Smooth muscle cell (in vitro differentiated cells): ENCODE measurements around the gene DZIP3. TPM values are rescaled to one million over a fixed set of nuclear protein-coding genes. Genes with fewer than 3 reads are reported as not detected.

Experiments used
- DNase-seq: peaks from one replicate; lab custom pipeline; 2025; ENCODE audit not compliant: unreplicated experiment; lab: John Stamatoyannopoulos, UW
- H2AFZ ChIP-seq: fragments of 200-600 bp; sonication (generic); 2 replicates; pipeline ENCODE4 v1.6.0; 2016; ENCODE audit warnings: antibody characterized with exemption, low read depth, mild to moderate bottlenecking
- H3F3A ChIP-seq: fragments of 200-600 bp; sonication (generic); 2 replicates; pipeline ENCODE4 v1.6.0; 2017; ENCODE audit warnings: antibody characterized with exemption, low read depth
- H3K27ac ChIP-seq: fragments of 200-600 bp; sonication (generic); 2 replicates; pipeline ENCODE4 v1.5.1; 2016; ENCODE audit warnings: low read depth, mild to moderate bottlenecking
- H3K27me3 ChIP-seq: fragments of 200-600 bp; sonication (generic); 2 replicates; pipeline ENCODE4 v1.6.1; 2016; ENCODE audit warnings: low read depth, mild to moderate bottlenecking
- H3K36me3 ChIP-seq: fragments of 200-600 bp; sonication (generic); 2 replicates; pipeline ENCODE4 v1.5.1; 2016; ENCODE audit warnings: low read depth
- H3K4me1 ChIP-seq: fragments of 200-600 bp; sonication (generic); 2 replicates; pipeline ENCODE4 v1.5.1; 2016; ENCODE audit warnings: low read depth
- H3K4me2 ChIP-seq: fragments of 200-600 bp; sonication (generic); 2 replicates; pipeline ENCODE4 v1.6.0; 2016; ENCODE audit warnings: mild to moderate bottlenecking
- H3K4me3 ChIP-seq: fragments of 200-600 bp; sonication (generic); 2 replicates; pipeline ENCODE4 v1.5.1; 2016; ENCODE audit warnings: mild to moderate bottlenecking
- H3K79me2 ChIP-seq: fragments of 200-600 bp; sonication (generic); 2 replicates; pipeline ENCODE4 v1.6.0; 2016; ENCODE audit warnings: low read depth, mild to moderate bottlenecking
- H3K9ac ChIP-seq: fragments of 200-600 bp; sonication (generic); 2 replicates; pipeline ENCODE4 v1.6.0; 2016; ENCODE audit warnings: low read depth
- H3K9me3 ChIP-seq: fragments of 200-600 bp; sonication (generic); replicated peaks from 2 replicates; pipeline ENCODE4 v1.5.1; 2016; ENCODE audit warnings: low read depth
- H4K20me1 ChIP-seq: fragments of 200-600 bp; sonication (generic); 2 replicates; pipeline ENCODE4 v1.6.0; 2016; ENCODE audit warnings: low read depth
- WGBS: methylation state at CpG from one replicate; pipeline ENCODE4 v1.1.7; 2016; ENCODE audit warnings: low lambda C conversion rate; 5-methylcytosine and 5-hydroxymethylcytosine counted together
- polyA plus RNA-seq: library from polyadenylated mRNA; unstranded; fragments of >200 nt; fragmentation: Nextera tagmentation; extraction: Ambion mirVana; gene quantifications from 2 replicates; pipeline ENCODE4 v1.2.1, GENCODE V29; 2016
- total RNA-seq: library from RNA; depleted of rRNA; stranded (reverse); fragments of >200 nt; gene quantifications from 2 replicates; pipeline ENCODE4 v1.2.3, GENCODE V29; 2014
- TF ChIP-seq, protein P1 (sequence below): fragments of 200-600 bp; sonication (generic); IDR thresholded peaks from 2 replicates; pipeline ENCODE4 v1.5.1; 2017; ENCODE audit warnings: borderline replicate concordance, mild to moderate bottlenecking, antibody characterized with exemption; ENCODE audit not compliant: insufficient read depth, poor library complexity, severe bottlenecking

Gene DZIP3
- total and polyA plus RNA-seq, 2 experiments from 2014 or later = 6.2 to 13.8 TPM

DNA sequence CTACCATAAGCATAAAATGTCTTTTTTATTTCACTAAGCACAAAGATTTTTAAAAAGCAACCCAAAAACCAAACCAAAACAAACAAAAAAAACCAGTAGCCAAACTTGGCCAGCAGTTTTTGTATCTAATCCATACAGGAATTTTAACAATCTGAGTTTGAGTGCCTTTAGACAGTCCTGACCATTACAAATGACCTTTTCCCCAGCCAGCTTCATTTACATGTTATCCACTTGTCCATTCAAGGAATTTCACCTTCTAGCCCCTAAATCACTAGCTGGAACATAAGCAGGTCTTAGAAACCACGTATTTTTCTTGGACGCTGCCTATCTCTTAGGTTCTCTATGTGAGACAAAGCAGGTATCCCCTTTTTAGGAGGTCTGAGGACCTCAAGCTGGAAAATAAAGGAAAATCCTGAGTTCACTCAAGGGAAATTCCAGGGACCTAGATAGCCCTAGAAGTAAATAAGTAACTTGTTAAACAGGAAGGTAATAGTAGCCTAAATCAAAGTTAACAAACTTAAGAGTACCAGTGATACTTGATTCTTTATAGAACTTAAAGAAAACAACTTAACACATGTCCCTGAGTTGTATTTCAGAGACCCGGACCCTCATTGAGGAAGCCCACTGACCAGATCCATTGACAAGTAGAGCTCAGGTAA lies 34.5 kb upstream of the DZIP3 start:
- no peak overlapping the region for H3K4me2 ChIP-seq
- no peak for DNase-seq
- H3K4me1 ChIP-seq = no peaks in the 10 kb centered on the region
- no peaks in the 10 kb centered on the region for H3K27me3 ChIP-seq
- 84% methylated on average over 3 of the region's 3 CpGs for WGBS
- no peak overlapping the region for H2AFZ ChIP-seq
- H3K36me3 ChIP-seq = no peaks in the 10 kb centered on the region
- H3K79me2 ChIP-seq = no peaks in the 10 kb centered on the region
- no peaks in the 10 kb centered on the region for H3K9me3 ChIP-seq
- no peaks in the 10 kb centered on the region for H4K20me1 ChIP-seq
- H3F3A ChIP-seq = no peaks in the 10 kb centered on the region
- no peak overlapping the region for H3K27ac ChIP-seq
- TF ChIP-seq, protein P1, sequence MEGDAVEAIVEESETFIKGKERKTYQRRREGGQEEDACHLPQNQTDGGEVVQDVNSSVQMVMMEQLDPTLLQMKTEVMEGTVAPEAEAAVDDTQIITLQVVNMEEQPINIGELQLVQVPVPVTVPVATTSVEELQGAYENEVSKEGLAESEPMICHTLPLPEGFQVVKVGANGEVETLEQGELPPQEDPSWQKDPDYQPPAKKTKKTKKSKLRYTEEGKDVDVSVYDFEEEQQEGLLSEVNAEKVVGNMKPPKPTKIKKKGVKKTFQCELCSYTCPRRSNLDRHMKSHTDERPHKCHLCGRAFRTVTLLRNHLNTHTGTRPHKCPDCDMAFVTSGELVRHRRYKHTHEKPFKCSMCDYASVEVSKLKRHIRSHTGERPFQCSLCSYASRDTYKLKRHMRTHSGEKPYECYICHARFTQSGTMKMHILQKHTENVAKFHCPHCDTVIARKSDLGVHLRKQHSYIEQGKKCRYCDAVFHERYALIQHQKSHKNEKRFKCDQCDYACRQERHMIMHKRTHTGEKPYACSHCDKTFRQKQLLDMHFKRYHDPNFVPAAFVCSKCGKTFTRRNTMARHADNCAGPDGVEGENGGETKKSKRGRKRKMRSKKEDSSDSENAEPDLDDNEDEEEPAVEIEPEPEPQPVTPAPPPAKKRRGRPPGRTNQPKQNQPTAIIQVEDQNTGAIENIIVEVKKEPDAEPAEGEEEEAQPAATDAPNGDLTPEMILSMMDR = no peak
- H3K9ac ChIP-seq = no peak overlapping the region
- no peak overlapping the region for H3K4me3 ChIP-seq

DNA sequence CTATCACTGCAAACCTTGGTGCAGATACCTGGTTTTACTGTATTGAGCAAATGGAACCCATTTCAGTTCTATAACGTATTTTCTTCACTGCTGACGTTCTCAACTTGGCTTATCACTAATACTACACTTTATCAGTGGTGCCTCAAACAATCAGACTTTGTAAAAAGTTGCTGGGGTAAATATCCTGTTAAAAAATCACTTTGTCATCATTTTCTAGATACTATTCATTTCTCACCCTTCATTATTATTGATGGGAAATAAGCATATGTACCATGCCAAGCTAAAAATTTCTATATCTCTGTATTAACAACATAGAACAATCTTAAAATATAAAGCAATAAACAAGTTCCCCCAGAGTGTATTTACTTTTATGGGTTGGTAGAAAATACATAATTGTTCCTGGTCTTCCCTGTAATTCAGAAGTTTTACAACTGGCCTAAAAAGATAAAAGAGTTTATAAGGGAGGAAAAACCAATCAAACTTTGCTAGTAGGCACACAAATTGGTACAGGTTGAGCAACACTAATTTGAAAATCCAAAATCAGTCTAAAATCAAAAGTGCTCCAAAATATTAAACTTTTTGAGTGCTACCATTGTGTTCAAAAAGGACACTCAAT lies 33.4 kb upstream of the DZIP3 start:
- no peak overlapping the region for H3K4me2 ChIP-seq
- H3F3A ChIP-seq = no peaks in the 10 kb centered on the region
- no peaks in the 10 kb centered on the region for H3K9me3 ChIP-seq
- no peaks in the 10 kb centered on the region for H4K20me1 ChIP-seq
- no peaks in the 10 kb centered on the region for H3K36me3 ChIP-seq
- TF ChIP-seq, protein P1 = no peak
- H3K4me1 ChIP-seq = no peaks in the 10 kb centered on the region
- no peaks in the 10 kb centered on the region for H3K79me2 ChIP-seq
- H3K4me3 ChIP-seq = no peak overlapping the region
- no peak for DNase-seq
- WGBS = 68% methylated on average over 2 of the region's 2 CpGs
- no peaks in the 10 kb centered on the region for H3K27me3 ChIP-seq
- H2AFZ ChIP-seq = no peak overlapping the region
- H3K27ac ChIP-seq = no peak overlapping the region
- H3K9ac ChIP-seq = no peak overlapping the region

DNA sequence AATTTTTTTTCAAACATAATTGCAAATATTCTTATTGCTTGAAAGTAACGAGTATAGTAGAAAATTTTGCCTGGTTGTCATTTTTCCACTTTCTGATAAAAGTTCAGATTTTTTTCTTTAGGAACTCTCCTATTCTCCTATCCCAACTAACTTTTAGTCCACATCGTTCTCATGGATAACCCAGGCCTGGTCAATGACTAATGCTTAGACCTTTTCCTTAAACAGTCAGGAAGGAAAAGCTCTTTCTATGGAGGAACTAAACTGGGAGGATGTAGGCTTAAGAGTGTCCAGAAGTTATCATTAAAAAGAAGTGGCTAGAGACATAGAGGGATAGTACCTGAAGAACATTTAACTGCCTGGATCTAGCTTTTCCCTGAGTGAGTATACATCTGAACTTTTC lies 27.0 kb upstream of the DZIP3 start:
- 88% methylated on average over 2 of the region's 2 CpGs for WGBS

More for the DNA sequence above, 27.0 kb upstream of the DZIP3 start:
- Histone ChIP-seq H3K79me2 (no peaks in the 10 kb centered on the region), H3K4me1 (no peaks in the 10 kb centered on the region), H3K4me2 (no peak overlapping the region), H2AFZ (no peak overlapping the region), H3K9ac (no peak overlapping the region), H3F3A (no peaks in the 10 kb centered on the region), H3K9me3 (no peaks in the 10 kb centered on the region), H4K20me1 (no peaks in the 10 kb centered on the region), H3K4me3 (no peak overlapping the region), H3K27ac (no peak overlapping the region), H3K27me3 (no peaks in the 10 kb centered on the region), H3K36me3 (no peaks in the 10 kb centered on the region)
- no peak for DNase-seq
- TF ChIP-seq, protein P1 = no peak
